Upper lobe of left lung (tissue), 4 donors: Measurements from ENCODE around the gene STIMATE.

Experiments used
- EP300 ChIP-seq, 4 donors: sonication (generic); formaldehyde crosslinking; IDR thresholded peaks; one replicate each; pipeline ENCODE4 v1.5.1; 2017; ENCODE audit warnings: antibody characterized with exemption in 4 of 4, control low read depth in 2 of 4
- POLR2AphosphoS5 ChIP-seq, 2 donors: sonication (generic); formaldehyde crosslinking; IDR thresholded peaks; one replicate each; pipeline ENCODE4 v1.5.1; 2017; ENCODE audit warnings: antibody characterized with exemption in 2 of 2
- TF ChIP-seq, protein P1 (sequence below), 6 experiments: fragments of 450-650 bp in 4 of 6; fragments of 200-600 bp in 2 of 6; sonication (generic) in 2 of 6; IDR thresholded peaks; one replicate each; pipeline ENCODE4 v1.5.1; 2016 to 2019; ENCODE audit warnings: antibody characterized with exemption in 6 of 6

DNA sequence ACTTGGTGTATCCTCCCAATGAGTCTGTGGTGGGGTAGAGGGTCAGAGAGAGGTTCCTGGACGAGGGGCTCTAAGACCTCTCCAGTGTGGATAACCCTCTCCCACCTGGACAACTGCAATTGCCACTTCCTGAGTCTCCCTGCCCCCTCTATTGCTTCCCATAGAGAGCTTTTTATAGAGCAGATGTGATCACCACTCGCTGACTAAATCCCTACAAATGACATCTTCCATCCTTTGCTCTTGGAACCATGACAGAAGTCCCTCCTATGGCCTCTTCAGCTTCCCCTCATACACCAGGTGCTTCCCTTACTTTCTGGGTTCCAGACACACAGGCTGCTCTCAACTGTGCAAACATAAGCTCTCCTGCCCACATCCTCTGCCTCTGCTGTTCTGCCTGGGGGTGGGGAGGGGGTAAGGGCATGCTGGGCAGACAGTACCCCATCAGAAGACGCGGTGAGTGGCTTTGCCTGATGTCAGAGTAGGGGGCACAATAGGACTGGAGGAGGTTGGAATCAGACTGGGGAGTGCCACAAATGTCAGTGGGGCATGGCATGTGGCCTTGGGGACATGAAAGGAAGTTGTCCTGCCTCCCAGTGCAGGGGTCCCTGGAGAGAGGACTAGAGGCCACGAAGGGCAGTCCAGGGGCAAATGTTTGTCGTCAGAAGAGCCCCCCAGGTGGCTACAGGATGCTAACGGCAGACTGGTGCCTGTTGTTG lies 87.5 kb downstream of the STIMATE start:
- TF ChIP-seq, protein P1, sequence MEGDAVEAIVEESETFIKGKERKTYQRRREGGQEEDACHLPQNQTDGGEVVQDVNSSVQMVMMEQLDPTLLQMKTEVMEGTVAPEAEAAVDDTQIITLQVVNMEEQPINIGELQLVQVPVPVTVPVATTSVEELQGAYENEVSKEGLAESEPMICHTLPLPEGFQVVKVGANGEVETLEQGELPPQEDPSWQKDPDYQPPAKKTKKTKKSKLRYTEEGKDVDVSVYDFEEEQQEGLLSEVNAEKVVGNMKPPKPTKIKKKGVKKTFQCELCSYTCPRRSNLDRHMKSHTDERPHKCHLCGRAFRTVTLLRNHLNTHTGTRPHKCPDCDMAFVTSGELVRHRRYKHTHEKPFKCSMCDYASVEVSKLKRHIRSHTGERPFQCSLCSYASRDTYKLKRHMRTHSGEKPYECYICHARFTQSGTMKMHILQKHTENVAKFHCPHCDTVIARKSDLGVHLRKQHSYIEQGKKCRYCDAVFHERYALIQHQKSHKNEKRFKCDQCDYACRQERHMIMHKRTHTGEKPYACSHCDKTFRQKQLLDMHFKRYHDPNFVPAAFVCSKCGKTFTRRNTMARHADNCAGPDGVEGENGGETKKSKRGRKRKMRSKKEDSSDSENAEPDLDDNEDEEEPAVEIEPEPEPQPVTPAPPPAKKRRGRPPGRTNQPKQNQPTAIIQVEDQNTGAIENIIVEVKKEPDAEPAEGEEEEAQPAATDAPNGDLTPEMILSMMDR (IDR thresholded peaks at IDR 0.05), result no peak
- TF ChIP-seq EP300 (IDR thresholded peaks at IDR 0.05) (no peak), POLR2AphosphoS5 (IDR thresholded peaks at IDR 0.05) (no peak)
